GM21786 (cell line): ENCODE measurements around the gene IQCK.
"Not testable (repeated sequence)": the region's sequence is repeated elsewhere in the genome, so short reads cannot be mapped to it uniquely, and the experiment has no call there.

Experiments
- ATAC-seq: cut with Tn5 transposase; IDR thresholded peaks from one replicate; pipeline ENCODE4 v1.9.1; 2021; ENCODE audit not compliant: unreplicated experiment

IQCK gene

GRCh38 chr16:19716183-19716582 is 1.9 kb upstream of the IQCK start:
- ATAC-seq, result no peak

- ATAC-seq, result not testable (repeated sequence)
These were observed 1.3 kb upstream of the IQCK start for GRCh38 chr16:19716728-19717127.

GRCh38 chr16:19717314-19717713 is 757 bp upstream of the IQCK start:
- ATAC-seq, result no peak

GRCh38 chr16:19718624-19718965 is 524 bp downstream of the IQCK start:
- ATAC-seq, result no peak

- ATAC-seq, result no peak
These were observed 4.3 kb downstream of the IQCK start for GRCh38 chr16:19722269-19722952.

GRCh38 chr16:19722981-19723380 is 4.9 kb downstream of the IQCK start:
- ATAC-seq, result no peak

GRCh38 chr16:19728636-19728965 is 10.5 kb downstream of the IQCK start:
- no peak for ATAC-seq

- no peak for ATAC-seq
These were observed 15.5 kb downstream of the IQCK start for GRCh38 chr16:19733551-19733950.

GRCh38 chr16:19735074-19735867 is 17.2 kb downstream of the IQCK start:
- no peak for ATAC-seq

GRCh38 chr16:19737306-19738038 is 19.4 kb downstream of the IQCK start:
- ATAC-seq, result no peak

GRCh38 chr16:19741354-19741753 is 23.3 kb downstream of the IQCK start:
- no peak for ATAC-seq

- no peak for ATAC-seq
These were observed 25.7 kb downstream of the IQCK start for GRCh38 chr16:19743816-19744159.

- no peak for ATAC-seq
These were observed 26.6 kb downstream of the IQCK start for GRCh38 chr16:19744670-19745069.

- no peak for ATAC-seq
These were observed 27.4 kb downstream of the IQCK start for GRCh38 chr16:19745286-19746010.

- no peak for ATAC-seq
These were observed 28.5 kb downstream of the IQCK start for GRCh38 chr16:19746561-19746960.

- ATAC-seq, result no peak
These were observed 30.5 kb downstream of the IQCK start for GRCh38 chr16:19748389-19749168.

- no peak for ATAC-seq
These were observed 31.6 kb downstream of the IQCK start for GRCh38 chr16:19749571-19750080.

- no peak for ATAC-seq
These were observed 33.7 kb downstream of the IQCK start for GRCh38 chr16:19751478-19752385.

- ATAC-seq, result no peak
These were observed 36.0 kb downstream of the IQCK start for GRCh38 chr16:19753815-19754643.
